Activated naive CD4-positive, alpha-beta T cell (primary cell): ENCODE data around the gene TBCC.
A peak's percentile ranks its signal among the peaks of the same experiment; 100 is the strongest.
"Not testable (repeated sequence)": the region's sequence is repeated elsewhere in the genome, so short reads cannot be mapped to it uniquely, and the experiment has no call there.

Experiments
- DNase-seq, 4 experiments: peaks; one replicate each; lab custom pipeline; 2025; lab: John Stamatoyannopoulos, UW

TBCC gene

GRCh38 chr6:42733867-42734481 is 11.9 kb downstream of the TBCC start:
- DNase-seq: not testable (repeated sequence)

DNA sequence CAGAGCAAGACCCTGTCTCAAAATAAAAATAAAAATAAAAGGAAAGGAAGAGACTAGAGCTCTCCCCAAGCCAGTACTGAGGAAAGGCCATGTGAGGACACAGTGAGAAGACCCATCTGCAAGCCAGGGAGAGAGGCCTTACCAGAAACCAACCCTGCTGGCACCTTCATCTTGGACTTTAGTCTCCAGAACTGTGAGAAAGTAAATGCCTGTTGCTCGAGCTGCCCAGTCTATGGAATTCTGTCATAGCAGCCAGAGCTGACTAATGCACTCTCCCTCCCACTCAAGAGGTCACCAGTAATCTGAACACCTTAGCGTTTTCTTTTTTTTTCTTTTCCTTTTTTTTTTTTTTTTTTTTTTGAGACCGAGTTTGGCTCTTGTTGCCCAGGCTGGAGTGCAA is 16.2 kb downstream of the TBCC start:
- no peak for DNase-seq

DNA sequence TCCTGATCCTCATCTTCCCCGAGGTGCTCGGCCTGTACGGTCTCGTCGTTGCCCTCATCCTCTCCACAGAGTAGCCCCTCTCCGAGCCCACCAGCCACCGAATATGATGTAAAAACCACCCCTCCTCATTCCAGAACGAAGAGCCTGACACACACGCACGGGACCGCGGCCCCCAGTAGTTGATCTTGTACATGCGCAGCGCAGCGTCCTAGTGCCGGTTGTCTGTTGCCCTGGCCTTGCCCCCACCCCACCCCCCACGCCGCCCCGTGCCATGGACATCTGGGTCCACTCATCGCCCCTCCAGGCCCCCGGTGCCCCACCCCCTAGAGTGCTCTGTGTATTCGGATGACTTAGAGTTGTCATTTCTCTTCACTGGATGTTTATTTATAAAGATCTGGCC is 18.3 kb downstream of the TBCC start:
- DNase-seq: no peak

DNA sequence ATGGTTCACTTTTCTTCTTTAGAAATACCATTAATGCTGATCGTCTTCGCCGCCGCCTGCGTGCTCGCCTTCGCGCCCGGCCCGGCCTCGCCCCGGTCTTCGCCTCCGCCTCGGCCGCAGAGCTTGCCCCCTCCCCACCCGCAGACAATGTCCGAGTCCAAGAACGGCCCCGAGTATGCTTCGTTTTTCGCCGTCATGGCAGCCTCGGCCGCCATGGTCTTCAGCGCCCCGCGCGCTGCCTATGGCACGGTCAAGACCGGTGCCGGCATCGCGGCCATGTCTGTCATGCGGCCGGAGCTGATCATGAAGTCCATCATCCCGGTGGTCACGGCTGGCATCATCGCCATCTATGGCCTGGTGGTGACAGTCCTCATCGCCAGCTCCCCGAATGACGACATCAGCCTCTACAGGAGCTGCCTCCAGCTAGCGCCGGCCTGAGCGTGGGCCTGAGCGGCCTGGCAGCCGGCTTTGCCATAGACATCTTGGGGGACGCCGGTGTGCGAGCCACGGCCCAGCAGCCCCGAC is 18.8 kb downstream of the TBCC start:
- no peak for DNase-seq

- DNase-seq: peak in 3 of 4 experiments; percentile 10 to 57 (median 35)
These were observed 19.3 kb downstream of the TBCC start for GRCh38 chr6:42726485-42727086.

DNA sequence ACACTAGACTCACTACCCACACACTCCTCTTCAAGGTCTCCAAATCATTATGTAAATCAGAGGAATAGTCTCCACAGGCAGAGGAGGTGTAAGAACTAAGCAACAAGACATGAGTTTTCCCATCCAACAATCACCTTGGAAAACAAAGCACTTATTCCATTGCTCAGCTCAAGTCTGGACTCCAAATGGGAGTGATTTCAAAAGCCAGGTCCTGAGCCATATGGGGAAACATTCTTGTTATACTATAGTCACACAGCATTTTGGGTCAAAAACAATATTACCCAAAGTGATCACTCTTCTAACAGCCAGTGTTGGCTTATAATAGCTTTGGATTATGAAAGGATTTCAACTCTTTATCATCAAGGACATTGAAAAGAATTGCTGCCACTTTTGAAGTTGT is 19.9 kb downstream of the TBCC start:
- DNase-seq: no peak

DNA sequence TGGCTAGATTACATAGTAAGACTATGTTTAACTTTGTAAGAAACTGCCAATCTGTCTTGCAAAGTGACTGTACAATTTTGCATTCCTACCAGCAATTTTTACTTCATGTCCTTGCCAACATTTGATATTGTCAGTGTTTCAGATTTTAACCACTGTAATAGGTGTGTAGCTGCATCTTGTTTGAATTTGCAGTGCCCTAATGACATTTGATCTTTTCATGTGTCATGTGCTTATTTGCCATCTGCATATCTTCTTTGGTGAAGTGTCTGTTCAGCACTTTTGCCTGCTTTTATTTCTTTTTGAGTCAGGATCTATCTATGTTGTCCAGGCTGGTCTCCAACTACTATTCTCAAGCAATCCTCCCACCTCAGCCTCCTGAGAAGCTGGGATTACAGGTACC is 21.1 kb downstream of the TBCC start:
- DNase-seq: no peak

DNA sequence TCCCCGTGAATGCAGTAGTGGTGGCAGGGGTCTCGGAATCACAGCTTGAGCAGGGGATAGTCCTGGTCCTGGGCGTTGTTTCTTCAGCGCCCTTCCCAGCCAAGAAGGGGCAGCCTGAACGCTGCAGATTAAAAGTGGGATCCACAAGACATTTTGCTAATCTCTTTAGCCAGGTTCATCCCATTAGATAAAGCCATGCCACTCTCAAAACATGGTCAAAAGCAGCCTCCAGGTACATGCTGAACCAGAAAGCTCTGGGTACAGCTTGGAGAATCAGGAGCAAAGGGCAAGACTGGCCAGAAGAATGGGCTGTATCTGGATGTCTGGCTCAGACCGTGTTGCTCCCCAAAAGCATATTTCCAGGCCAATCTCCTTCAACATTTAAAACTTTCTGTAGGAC is 23.4 kb downstream of the TBCC start, which contains the start of gene PRPH2:
TSS of gene PRPH2 (minus strand) at position 101 of the 400 bp plus-strand sequence. CDS start 263 bp downstream, outside the sequence.
- DNase-seq: no peak

- no peak for DNase-seq
These were observed 25.2 kb downstream of the TBCC start for GRCh38 chr6:42720739-42721138.

DNA sequence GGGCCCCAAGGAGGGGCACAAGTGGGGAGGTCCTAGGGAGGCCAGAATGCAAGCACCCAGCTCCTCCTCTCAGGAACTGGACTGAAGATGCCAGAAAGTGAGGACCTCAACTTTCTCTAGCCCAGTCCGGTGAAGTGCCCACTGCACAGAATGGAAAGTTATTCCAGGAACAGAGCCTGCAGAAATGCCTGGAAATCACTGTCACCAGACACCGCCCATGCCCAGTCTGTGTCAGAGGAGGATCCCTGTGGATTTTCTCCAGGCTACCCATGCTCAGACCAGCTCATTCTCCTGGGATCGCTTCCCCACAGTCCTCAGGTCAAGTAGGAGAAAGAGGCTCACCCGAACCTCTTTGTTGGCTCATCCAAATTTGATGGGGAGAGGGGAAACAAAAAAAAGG is 30.0 kb downstream of the TBCC start:
- DNase-seq: no peak

GRCh38 chr6:42714098-42714761 is 31.7 kb downstream of the TBCC start:
- DNase-seq: no peak

DNA sequence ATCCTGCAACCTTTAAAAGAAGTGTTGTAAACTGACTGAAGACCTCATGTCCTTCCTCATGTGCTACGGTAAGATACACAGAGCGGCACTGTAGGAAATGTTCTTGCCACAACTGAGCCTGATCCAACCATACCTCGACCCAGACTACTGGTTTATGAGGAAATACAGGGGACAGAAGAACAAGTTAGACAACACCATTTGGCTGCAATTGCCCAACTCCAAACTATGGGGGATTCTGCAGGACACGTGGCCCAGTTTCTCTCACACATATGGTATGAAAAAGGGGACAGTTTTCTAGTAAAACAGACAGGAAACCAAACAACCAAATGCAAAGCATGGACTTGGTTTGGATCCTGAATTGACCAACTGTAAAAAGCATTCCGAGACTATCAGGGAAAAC is 34.0 kb downstream of the TBCC start:
- DNase-seq: no peak

- DNase-seq: no peak
These were observed 35.6 kb downstream of the TBCC start for GRCh38 chr6:42710316-42710715.

GRCh38 chr6:42709871-42710270 is 36.0 kb downstream of the TBCC start:
- DNase-seq: no peak

DNA sequence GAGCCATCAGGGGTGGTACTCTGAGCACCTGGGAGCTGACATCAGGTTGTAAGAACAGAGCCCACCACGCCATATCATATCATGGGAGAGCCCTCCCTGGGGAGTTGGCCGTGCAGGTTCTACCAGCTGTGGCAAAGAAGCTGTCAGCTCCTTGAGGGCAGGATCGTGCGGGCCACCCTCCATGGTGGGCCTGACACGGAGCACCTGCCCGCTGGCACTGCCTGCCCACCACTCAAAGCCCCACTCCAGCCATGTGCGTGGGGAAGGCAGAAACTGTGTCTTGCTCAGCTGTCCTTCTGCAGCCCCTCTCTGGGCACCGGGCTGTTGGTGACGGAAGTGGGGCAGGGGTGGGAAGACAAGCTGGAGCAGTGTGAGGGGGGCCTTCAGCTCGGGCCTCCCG is 37.8 kb downstream of the TBCC start:
- DNase-seq: no peak

- DNase-seq: no peak
These were observed 38.3 kb downstream of the TBCC start for GRCh38 chr6:42707595-42707994.

GRCh38 chr6:42704937-42705374 is 40.9 kb downstream of the TBCC start:
- DNase-seq: no peak

DNA sequence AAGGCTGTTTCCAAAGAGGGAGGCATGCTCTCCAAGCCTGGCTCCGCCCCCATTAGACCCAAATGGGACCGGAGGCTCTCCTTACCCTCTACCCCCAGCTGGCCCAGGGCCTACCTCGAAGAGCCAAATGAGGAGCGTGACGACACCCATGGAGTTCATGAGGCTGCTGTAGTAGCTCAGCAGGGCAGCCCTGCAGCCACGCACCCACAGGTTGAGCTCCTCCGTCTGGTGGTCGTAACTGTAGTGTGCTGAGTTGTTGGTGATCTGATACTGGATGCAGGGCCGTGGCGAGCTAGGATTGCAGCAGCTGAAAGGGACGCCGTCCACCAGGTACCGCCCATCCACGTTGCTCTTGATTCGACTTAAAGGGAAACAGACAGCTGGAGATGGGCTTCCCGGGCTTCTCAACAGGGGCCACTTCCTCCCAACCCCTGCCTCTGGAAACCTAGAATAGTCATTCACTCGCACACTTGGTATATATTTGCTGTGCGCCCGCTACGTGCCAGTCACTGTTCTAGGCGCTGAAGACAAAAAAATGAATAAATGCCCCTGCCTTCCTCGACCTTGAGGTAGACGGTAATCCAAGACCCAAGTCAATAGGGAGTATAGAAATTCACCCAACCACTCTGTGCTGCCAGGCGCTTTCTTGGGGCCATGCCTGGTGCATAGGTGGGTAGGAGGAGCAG is 41.5 kb downstream of the TBCC start:
- no peak for DNase-seq

DNA sequence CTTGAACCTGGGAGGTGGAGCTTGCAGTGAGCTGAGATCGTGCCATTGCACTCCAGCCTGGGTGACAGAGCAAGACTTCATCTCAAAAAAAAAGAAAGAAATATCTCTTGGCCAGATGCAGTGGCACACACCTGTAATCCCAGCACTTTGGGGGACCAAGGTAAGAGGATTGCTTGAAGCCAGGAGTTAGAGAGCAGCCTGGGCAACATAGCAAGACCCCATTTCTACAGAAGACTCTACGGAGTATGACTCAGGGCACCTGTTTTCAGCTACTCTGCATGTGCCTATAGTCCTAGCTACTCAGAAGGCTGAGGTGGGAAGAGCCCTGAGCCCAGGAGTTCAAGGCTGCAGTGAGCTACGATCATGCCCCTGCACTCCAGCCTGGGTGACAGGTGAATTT is 43.1 kb downstream of the TBCC start:
- DNase-seq: not testable (repeated sequence)

- DNase-seq: no peak
These were observed 43.7 kb downstream of the TBCC start for GRCh38 chr6:42702200-42702599.

- no peak for DNase-seq
These were observed 47.7 kb downstream of the TBCC start for GRCh38 chr6:42698217-42698616.

- no peak for DNase-seq
These were observed 48.6 kb downstream of the TBCC start for GRCh38 chr6:42697268-42697655.
